Mucosa of rectum (tissue), 2 donors: ENCODE measurements around the gene SEMA4F.

Experiments used
- H3K27ac ChIP-seq, 2 donors: one replicate each; pipeline ENCODE4 v1.7.0; 2013; ENCODE audit warnings: inconsistent platforms in 2 of 2, low read depth in 2 of 2, low read length in 2 of 2
- H3K27me3 ChIP-seq, 2 donors: one replicate each; pipeline ENCODE4 v1.7.0; 2013; ENCODE audit warnings: low read length in 2 of 2; ENCODE audit not compliant: control insufficient read depth in 2 of 2, insufficient read depth in 2 of 2
- H3K36me3 ChIP-seq, 2 donors: one replicate each; pipeline ENCODE4 v1.7.0; 2013; ENCODE audit warnings: low read length in 2 of 2; ENCODE audit not compliant: control insufficient read depth in 2 of 2, insufficient read depth in 2 of 2
- H3K4me1 ChIP-seq, 2 donors: one replicate each; pipeline ENCODE4 v1.7.0; 2013; ENCODE audit warnings: low read length in 2 of 2, mild to moderate bottlenecking in 1 of 2; ENCODE audit not compliant: control insufficient read depth in 2 of 2, insufficient read depth in 2 of 2
- H3K4me3 ChIP-seq, 2 donors: one replicate each; pipeline ENCODE4 v1.7.0; 2013; ENCODE audit warnings: low read length in 2 of 2
- H3K9ac ChIP-seq, 2 donors: one replicate each; pipeline ENCODE4 v1.7.0; 2013; ENCODE audit warnings: low read length in 2 of 2, low read depth in 1 of 2, mild to moderate bottlenecking in 1 of 2
- H3K9me3 ChIP-seq, 2 donors: one replicate each; pipeline ENCODE4 v1.7.0; 2013; ENCODE audit warnings: low read length in 2 of 2; ENCODE audit not compliant: control insufficient read depth in 2 of 2
- donor health status: healthy.
- donor health status: Normal muscosa, but diverticular disease.

Gene SEMA4F

GRCh38 chr2:74719066-74719465, 65.0 kb downstream of the SEMA4F start:
- H3K9me3 ChIP-seq, result no peaks in the 10 kb centered on the region
- peaks cover 8 to 36% of the 10 kb centered on the region in 2 donors for H3K4me1 ChIP-seq
- no peak overlapping the region for H3K9ac ChIP-seq
- H3K27ac ChIP-seq, result peak overlapping the region; percentile 28 to 62
- H3K27me3 ChIP-seq, result peaks cover 0 to 2% of the 10 kb centered on the region in 2 donors
- H3K4me3 ChIP-seq, result no peak overlapping the region
- H3K36me3 ChIP-seq, result no peaks in the 10 kb centered on the region

DNA sequence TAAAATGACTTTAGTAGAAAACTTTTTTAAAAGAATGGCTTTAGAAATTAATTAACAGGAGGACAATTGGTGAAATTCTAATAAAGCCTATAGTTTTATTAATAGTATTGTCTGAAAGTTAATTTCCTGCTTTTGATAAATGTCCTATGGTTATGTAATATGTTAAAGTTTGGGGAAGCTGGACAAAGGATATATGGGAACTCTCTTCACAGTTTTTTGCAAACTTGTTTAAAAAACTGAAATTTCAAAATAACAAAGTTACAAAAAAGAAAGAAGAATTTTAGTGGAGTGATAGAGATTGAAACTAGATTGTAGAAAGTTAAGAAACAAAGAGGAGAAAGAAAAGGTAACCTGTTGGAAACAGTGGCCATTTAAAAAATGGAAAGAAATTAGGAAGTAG, 67.3 kb downstream of the SEMA4F start:
- Histone ChIP-seq H3K27me3 (peaks cover 0 to 2% of the 10 kb centered on the region in 2 donors), H3K4me3 (no peak overlapping the region), H3K9me3 (no peaks in the 10 kb centered on the region), H3K27ac (no peak overlapping the region), H3K36me3 (no peaks in the 10 kb centered on the region), H3K4me1 (peaks cover 8 to 29% of the 10 kb centered on the region in 2 donors), H3K9ac (no peak overlapping the region)

GRCh38 chr2:74724496-74724895, 70.4 kb downstream of the SEMA4F start:
- Histone ChIP-seq H3K27me3 (peaks cover 0 to 2% of the 10 kb centered on the region in 2 donors), H3K27ac (no peak overlapping the region), H3K4me1 (peaks cover 3 to 5% of the 10 kb centered on the region in 2 donors), H3K36me3 (no peaks in the 10 kb centered on the region), H3K9ac (no peak overlapping the region), H3K4me3 (no peak overlapping the region), H3K9me3 (no peaks in the 10 kb centered on the region)

GRCh38 chr2:74725287-74725686, 71.2 kb downstream of the SEMA4F start:
- no peaks in the 10 kb centered on the region for H3K9me3 ChIP-seq
- H3K4me3 ChIP-seq, result no peak overlapping the region
- no peak overlapping the region for H3K9ac ChIP-seq
- H3K27ac ChIP-seq, result no peak overlapping the region
- no peaks in the 10 kb centered on the region for H3K4me1 ChIP-seq
- H3K27me3 ChIP-seq, result no peaks in the 10 kb centered on the region
- H3K36me3 ChIP-seq, result no peaks in the 10 kb centered on the region

- Histone ChIP-seq H3K4me1 (no peaks in the 10 kb centered on the region), H3K27me3 (no peaks in the 10 kb centered on the region), H3K9me3 (no peaks in the 10 kb centered on the region), H3K4me3 (no peak overlapping the region), H3K36me3 (no peaks in the 10 kb centered on the region), H3K9ac (no peak overlapping the region), H3K27ac (no peak overlapping the region)
Measured at GRCh38 chr2:74728842-74729241, 74.8 kb downstream of the SEMA4F start.

- no peaks in the 10 kb centered on the region for H3K4me1 ChIP-seq
- no peak overlapping the region for H3K27ac ChIP-seq
- H3K4me3 ChIP-seq, result no peak overlapping the region
- H3K36me3 ChIP-seq, result no peaks in the 10 kb centered on the region
- H3K9ac ChIP-seq, result no peak overlapping the region
- no peaks in the 10 kb centered on the region for H3K27me3 ChIP-seq
- H3K9me3 ChIP-seq, result no peaks in the 10 kb centered on the region
Measured at GRCh38 chr2:74730530-74730929, 76.5 kb downstream of the SEMA4F start.
